BJ (cell line): Measurements from ENCODE around the gene PGAP6. TPM values are rescaled to one million over a fixed set of nuclear protein-coding genes. Genes with fewer than 3 reads are reported as not detected.

ENCODE experiments used
- CTCF ChIA-PET: fragments of 350-600 bp; formaldehyde crosslinking; extraction: SDS; loops from one replicate; lab custom pipeline; 2021; ENCODE audit warnings: antibody characterized with exemption, inconsistent platforms; lab: Yijun Ruan, JAX
- POLR2A ChIA-PET: fragments of 300-600 bp; sonication (Branson Sonifier 250); formaldehyde crosslinking; extraction: SDS; loops from one replicate; lab custom pipeline; 2021; ENCODE audit warnings: antibody characterized with exemption; lab: Charles Lee
- DNase-seq: peaks from one replicate; pipeline ENCODE4 v3.0.0-alpha.2; 2011; ENCODE audit warnings: low read depth
- H3K27me3 ChIP-seq: 2 replicates; pipeline ENCODE4 v1.6.0; 2011; ENCODE audit warnings: low read length; ENCODE audit not compliant: control insufficient read depth, insufficient read depth
- H3K36me3 ChIP-seq: 2 replicates; pipeline ENCODE4 v1.5.1; 2011; ENCODE audit warnings: low read length; ENCODE audit not compliant: control insufficient read depth, insufficient read depth
- H3K4me3 ChIP-seq: 2 replicates; pipeline ENCODE4 v1.5.1; 2011; ENCODE audit warnings: low read depth, mild to moderate bottlenecking, control low read depth, low read length
- polyA plus RNA-seq: library from polyadenylated mRNA; depleted of rRNA; stranded (reverse); fragments of >200 nt; gene quantifications from 2 replicates; pipeline ENCODE4 v1.2.3, GENCODE V29; 2011
- TF ChIP-seq, protein P1 (sequence below): IDR thresholded peaks from 2 replicates; pipeline ENCODE4 v1.5.1; 2011; ENCODE audit warnings: low read depth, mild to moderate bottlenecking, control low read depth, inconsistent platforms, low read length, moderate library complexity; ENCODE audit not compliant: insufficient read depth

Gene PGAP6
- polyA plus RNA-seq, 1 experiment: 131 TPM

DNA sequence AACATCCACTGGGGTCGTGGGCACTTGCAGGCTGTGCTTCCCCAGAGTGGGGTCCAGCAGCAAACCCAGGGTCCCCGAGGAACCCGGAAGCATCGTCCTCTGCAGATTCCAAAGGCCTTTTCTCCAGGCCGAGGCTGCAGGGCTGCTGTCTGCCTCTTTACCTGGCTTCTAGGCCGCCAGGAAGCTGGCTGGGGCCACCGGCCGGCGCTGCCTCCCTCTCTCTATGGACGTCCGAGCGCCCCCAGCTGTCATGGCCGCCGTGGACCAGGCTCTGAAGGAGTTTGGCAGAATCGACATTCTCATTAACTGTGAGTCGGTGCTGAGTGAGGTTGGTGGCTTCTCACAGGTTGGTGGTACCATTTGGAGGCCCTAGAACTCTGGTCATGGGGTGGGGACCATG is 25.5 kb upstream of the PGAP6 start:
- TF ChIP-seq, protein P1, sequence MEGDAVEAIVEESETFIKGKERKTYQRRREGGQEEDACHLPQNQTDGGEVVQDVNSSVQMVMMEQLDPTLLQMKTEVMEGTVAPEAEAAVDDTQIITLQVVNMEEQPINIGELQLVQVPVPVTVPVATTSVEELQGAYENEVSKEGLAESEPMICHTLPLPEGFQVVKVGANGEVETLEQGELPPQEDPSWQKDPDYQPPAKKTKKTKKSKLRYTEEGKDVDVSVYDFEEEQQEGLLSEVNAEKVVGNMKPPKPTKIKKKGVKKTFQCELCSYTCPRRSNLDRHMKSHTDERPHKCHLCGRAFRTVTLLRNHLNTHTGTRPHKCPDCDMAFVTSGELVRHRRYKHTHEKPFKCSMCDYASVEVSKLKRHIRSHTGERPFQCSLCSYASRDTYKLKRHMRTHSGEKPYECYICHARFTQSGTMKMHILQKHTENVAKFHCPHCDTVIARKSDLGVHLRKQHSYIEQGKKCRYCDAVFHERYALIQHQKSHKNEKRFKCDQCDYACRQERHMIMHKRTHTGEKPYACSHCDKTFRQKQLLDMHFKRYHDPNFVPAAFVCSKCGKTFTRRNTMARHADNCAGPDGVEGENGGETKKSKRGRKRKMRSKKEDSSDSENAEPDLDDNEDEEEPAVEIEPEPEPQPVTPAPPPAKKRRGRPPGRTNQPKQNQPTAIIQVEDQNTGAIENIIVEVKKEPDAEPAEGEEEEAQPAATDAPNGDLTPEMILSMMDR: no peak
- POLR2A ChIA-PET: no interaction called here
- H3K4me3 ChIP-seq: no peak overlapping the region
- no peaks in the 10 kb centered on the region for H3K27me3 ChIP-seq
- DNase-seq: no peak
- CTCF ChIA-PET: interaction anchor here (1.2 kb wide), 1 partner anchor 9 kb away, joined by 3 read pairs; no protein-coding TSS in a partner anchor
- peaks cover 5% of the 10 kb centered on the region for H3K36me3 ChIP-seq

DNA sequence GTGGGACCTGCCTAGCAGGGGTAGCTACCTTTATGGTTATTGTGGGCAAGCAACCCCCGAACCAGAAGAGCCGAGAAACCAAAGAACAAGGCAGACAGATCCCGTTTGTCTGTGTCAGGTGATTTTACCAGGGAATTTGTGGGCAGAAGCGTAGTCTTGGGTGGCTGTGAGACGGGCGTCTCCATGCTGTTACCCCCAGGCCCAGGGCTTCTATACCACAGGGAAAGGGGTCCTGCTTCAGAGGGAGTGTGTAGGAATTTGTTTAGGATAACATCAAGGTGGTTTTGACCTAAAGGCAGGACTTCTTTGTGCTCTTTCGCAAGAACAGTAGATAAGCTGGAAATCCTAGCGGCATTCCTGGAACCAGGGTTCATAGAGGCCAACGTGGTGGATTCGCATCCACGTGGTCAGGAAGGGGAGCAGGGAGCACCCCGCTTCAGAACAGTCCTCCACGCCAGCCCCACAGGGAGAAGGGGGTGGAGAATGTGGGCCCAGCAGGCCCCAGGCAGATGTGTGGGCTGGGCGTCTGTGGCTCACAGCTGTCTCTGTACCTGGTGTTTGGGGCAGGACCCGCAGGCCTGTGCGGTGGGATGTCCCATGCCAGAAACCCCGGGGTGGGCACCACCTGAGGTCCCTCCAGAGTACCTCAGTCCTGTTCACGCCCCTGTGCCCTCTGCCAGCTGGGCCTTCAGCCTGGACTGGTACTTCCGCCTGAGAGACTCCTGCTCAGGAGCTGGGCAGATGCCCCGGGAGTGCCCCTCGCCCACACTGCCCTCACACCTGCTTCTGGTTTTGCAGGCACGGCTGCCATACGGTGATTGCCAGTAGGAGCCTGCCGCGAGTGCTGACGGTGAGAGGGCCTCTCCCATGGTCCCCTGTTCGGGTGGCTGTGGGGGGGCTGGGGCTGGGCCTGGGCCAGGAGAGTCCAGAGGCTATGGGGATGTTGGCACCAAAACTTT is 24.0 kb upstream of the PGAP6 start:
- Histone ChIP-seq H3K27me3 (no peaks in the 10 kb centered on the region), H3K36me3 (peaks cover 3% of the 10 kb centered on the region), H3K4me3 (no peak overlapping the region)
- ChIA-PET POLR2A (no interaction called here), CTCF (interaction anchor here (0.6 to 1.0 kb wide), 2 partner anchors 16 to 340 kb away, joined by 3 read pairs; no protein-coding TSS in a partner anchor)
- TF ChIP-seq, protein P1: no peak
- no peak for DNase-seq

DNA sequence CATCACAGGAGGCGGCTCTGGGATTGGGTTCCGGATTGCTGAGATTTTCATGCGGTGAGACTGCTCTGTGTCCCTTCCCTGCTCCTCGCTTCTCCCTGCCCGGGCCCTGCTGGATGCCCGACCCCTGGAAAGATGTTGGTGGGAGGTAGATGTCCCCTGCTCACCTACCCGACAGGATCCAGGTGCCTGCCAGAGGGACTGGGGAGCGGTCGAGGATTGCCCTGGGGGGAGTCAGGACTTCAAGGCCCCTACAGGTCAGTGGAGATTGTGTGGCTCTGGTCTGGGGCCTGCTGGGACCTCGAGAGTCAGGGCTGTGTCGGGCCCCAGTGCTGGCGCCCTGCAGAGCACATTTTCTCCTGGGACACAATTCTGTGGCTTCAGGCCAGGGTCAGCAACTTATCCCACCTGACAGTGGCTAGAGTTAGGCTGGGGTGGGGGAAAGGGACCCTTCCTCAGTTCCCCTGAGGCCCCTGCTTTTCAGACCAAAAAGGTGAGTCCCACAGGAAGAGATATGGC is 23.3 kb upstream of the PGAP6 start:
- no peak for DNase-seq
- ChIA-PET POLR2A (no interaction called here), CTCF (interaction anchor here (1.0 kb wide), 1 partner anchor 17 kb away, joined by 3 read pairs; no protein-coding TSS in a partner anchor)
- H3K4me3 ChIP-seq: no peak overlapping the region
- no peaks in the 10 kb centered on the region for H3K27me3 ChIP-seq
- peaks cover 3% of the 10 kb centered on the region for H3K36me3 ChIP-seq
- TF ChIP-seq, protein P1: no peak

DNA sequence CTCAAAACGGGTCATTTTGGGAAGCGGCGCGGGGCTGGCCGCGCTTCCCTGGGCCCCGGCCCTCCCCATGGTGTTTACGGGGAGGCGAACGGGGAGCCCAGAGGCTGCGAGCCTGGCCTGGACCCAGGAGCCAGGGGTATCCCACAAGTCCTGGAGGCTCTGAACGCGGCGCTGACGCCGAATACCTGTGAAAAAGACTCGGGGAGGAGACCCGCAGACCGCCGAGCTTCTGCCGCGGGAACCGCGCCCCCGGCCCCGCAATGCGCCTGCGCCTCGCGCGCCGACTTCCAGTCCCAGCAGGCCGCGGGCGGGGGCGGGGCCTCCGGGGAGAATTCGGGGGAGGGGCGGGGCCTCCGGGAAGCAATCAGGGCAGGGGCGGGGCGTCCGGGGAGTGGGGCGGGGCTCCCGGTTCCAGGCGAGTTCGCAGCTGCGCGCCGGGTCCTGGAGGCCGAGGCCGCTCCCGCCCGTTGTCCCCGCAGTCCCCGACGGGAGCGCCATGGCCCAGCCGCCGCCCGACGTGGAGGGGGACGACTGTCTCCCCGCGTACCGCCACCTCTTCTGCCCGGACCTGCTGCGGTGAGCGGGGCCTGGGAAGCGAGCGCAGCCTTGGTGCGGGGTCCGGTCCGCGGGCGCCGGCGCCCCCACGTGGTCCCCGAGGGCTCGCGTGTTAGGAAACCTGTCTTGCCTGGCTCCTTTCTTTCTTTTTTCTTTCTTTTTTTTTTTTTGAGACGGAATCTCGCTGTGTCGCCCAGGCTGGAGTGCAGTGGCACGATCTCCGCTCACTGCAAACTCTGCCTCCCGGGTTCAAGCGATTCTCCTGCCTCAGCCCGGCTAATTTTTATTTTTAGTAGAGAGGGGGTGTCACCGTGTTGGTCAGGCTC is 19.9 kb upstream of the PGAP6 start, which contains the start of gene DECR2:
Gene DECR2, plus strand, starts transcription at position 418 of the 881 bp plus-strand sequence. Its CDS starts 79 bp downstream, at position 497.
- Histone ChIP-seq H3K27me3 (no peaks in the 10 kb centered on the region), H3K4me3 (peak within 1 kb of the TSS; percentile 82), H3K36me3 (peaks cover 10% of the 10 kb centered on the region)
- peak; percentile 28 for DNase-seq
- TF ChIP-seq, protein P1: peak; percentile 42
- ChIA-PET CTCF (interaction anchor here (0.6 to 1.0 kb wide), 6 partner anchors 23 to 295 kb away, joined by 3 to 4 read pairs (median 3); no protein-coding TSS in a partner anchor), POLR2A (interaction anchor here (0.7 kb wide), 1 partner anchor 124 kb away, joined by 3 read pairs; no protein-coding TSS in a partner anchor)
